HG03558 (cell line): ENCODE data around the gene CCDC90B.
"Not testable (repeated sequence)": the region's sequence is repeated elsewhere in the genome, so short reads cannot be mapped to it uniquely, and the experiment has no call there.

Experiments
- ATAC-seq: cut with Tn5 transposase; IDR thresholded peaks from one replicate; pipeline ENCODE4 v1.9.1; 2021; ENCODE audit warnings: moderate number of reproducible peaks; ENCODE audit not compliant: unreplicated experiment; ENCODE audit errors: extremely low read depth

CCDC90B gene

DNA sequence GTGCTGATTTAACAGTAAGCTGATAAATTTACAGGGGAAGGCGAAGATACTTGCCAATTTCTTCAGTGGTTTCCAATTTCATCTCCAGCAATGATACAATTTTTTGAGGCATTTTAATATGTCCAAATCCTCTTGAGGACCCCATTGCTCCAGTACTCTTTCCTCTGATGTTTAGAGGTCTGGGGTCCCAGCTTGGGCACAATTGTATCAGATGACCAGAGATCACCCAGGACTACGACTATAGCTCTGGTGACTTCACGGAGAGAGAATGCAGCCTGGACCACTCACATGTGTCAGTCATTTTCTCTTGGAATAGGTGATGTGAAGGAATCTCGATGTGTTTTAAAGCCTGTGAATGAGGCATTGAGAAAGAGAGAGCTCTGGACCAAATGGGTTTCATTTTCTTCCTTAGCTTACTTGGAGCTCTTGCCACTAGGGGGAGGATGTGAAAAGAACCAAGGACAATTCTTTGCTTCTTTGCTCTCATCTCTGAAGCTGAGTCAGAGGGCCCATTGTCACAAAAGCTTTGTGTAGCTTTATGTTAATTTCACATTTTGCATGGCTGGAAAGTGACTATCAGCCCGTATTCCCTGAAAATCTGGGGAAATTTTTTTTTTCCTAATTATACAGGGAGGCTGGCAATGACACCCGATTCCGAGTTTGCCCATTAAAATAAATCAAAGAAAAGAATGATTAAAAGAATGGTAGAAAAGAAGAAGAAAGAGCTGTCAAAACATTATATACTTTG lies 6.7 kb upstream of the CCDC90B start:
- ATAC-seq: peak; percentile 55

DNA sequence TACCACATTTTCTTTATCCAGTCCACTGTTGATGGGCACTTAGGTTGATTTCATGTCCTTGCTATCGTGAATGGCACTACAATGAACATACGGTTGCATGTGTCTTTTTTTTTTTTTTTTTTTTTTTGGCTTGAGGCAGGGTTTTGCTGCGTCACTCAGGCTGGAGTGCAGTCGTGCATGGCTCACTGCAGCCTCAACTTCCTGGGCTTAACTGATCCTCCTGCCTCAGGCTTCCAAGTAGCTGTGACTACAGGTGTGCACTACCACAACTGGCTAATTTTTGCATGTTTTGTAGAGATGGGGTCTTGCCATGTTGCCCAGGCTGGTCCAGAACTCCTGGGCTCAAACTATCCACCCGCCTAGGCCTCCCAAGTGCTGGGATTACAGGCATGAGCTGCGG lies 1.5 kb upstream of the CCDC90B start:
- no peak for ATAC-seq

DNA sequence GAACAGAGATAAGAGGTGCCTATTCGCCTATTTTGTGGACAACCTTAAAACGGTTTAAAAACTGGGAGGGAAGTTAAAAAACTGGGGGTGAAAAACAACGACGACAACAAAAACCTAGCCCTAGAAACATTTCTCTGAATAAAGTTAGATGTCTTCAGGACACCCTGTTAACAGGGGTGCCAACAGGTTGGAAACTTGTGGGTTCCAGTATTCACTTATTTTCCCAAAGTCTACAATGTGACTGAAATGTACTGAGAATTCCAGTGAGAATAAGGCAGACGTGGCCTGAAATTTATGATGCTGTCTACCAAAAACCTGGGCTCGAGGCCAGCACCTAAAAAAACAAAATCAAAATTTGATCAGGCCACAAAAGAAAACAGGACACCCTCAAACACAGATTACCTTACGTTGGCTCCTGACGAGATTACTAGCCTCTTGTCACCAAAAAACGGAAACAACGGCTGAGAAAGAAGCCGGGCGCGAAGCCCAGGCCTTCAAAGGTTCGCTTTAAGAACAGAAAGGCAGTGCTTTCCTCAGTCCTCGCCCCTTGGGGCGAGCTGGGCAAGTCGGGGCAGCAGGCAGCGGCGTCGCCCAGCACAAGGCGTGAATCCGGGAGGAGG lies 906 bp downstream of the CCDC90B start:
- peak; percentile 24 for ATAC-seq

DNA sequence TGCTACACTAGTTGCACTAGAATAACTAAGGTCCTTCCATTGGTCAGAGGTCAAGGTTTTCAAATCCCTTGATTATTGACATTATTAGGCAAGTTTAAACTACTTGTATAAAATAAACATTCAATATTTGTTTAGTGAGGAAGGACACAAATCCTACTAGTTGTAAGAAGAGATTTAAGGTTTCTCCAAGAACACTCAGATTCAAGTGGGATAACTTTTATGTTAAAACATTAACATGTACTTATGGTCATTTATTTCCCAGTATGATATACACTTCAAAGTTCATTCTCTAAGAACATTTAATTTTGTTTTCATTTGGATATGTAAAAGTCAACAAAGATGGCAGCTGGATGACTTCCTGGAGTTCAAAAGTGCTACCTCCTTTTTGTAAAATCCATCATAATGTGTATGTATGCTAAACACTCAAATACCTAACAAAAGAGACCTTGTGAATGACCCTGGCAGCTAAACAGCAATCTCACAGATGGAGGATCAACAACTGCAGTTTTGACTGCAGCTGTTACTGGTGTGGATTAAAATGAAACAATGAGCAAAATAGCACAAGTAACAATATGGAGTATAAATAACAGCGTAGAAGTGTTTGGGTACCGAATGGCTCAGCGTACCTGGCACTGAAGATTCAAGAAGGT lies 1.5 kb downstream of the CCDC90B start:
- ATAC-seq: no peak

DNA sequence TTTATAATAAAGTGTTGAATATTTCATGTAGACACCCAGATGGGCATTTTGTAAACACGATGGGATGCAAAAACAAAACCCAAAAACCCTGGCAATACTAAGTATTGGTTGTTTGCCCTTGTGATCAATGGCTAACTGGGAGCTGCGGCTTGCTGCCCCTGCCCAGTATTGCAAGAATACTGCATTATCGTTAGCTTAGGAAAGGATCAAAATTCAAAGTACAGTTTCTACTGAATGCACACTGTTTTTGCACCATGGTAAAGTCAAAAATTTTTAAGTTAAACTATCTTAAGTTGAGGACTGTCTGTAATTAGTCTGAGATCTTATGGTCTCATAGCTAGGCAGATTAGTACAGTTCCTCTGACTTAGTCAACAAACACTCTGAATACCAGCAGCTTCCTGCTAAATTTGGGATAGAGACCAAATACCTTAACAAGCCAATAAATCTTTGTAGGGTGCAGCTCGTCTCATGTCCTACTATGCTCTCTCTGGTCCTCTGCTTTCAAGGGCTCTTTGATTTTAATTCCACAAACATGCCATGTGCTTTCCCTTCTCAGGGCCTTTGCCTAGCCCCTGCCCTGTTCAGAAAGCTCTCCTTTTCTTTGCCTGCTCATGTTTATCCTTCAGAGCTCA lies 4.0 kb downstream of the CCDC90B start:
- no peak for ATAC-seq

DNA sequence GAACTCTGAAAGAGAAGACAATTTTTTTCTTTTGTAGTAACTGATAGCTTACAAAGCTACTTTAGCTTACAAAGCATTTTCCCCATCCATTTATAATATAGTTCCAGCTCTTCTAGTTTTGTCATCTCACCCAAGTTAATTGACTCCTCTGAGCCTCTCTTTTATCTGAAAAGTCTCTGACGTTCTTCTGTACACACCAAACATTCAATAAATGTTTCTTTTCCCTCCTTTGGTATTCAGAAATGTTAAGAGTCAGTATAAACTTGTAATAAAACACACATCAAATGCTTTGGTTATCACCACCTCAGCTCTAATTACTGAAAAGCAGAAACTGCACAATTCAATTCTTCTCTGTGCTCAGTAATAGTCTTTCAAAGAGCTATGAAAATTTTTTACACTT lies 5.9 kb downstream of the CCDC90B start:
- no peak for ATAC-seq

DNA sequence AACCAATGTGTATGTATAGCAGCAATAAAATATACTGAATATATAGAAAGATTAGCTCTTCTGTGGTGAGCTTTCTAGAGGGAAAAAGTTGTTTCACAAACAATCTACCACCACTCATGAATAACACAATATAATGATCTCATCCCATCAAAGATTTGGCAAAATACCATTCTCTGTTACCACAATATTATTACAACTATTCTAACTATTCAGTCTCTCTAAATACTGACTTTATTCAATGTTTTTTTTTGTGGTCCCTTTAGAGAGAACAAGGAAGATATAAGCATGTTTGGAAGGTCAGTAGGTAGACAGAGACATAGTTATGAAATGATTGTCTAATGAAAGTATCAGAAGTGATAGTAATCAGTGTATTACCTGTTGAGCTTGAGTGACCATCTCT lies 7.8 kb downstream of the CCDC90B start:
- no peak for ATAC-seq

DNA sequence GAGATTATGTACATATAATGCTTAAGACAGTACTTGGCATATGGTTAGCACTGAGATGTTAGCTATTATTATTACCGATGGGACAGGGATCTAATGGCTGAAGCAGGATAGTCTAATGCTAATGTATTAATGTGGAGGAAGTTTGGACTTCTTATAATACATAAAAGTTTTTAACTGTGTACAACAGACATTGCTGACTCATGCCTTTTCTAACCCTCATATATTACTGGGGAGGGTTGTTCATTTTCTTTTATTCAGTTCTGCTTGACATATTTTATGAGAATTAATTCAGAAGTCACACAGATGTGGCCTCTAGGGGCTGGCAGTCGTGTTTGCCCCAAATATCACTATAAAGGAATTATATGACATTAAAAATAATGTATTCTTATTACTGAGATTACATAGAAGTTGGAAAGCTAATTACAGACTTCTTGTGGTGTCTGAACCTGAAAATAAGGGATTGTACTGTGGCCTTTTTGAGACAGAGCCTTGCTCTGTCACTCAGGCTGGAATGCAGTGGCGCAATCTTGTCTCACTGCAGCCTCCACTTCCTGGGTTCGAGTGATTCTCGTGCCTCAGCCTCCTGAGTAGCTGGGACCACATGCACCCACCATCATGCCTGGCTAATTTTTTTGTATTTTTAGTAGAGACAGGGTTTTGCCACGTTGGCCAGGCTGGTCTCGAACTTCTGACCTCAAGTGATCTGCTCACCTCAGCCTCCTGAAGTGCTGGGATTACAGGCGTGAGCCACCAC lies 10.1 kb downstream of the CCDC90B start:
- no peak for ATAC-seq

DNA sequence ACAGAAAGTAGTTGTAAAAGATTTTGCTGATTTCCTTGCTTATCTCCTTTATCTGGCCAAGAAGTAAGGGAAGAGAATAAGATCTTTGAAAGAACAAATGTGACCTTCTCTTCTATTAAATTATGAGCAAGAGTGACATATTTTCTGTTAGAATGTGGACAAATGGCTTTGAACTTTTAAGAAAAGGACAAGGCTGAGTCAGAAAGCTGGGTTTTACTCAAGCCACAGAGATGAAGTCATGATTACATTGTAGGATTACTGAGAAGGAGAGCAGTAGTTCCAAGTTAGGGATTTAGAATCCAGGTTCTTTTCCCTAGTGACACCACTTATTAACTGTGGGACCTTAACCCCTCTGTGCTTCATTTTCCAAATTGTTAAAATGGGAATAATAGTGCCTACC lies 13.5 kb downstream of the CCDC90B start:
- ATAC-seq: no peak

DNA sequence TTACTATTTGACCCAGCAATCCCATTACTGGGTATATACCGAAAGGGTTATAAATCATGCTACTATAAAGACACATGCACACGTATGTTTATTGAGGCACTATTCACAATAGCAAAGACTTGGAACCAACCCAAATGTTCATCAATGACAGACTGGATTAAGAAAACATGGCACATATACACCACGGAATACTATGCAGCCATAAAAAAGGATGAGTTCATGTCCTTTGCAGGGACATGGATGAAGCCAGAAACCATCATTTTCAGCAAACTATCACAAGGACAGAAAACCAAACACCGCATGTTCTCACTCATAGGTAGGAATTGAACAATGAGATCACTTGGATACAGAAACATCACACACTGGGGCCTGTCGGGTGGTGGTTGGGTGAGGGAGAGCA lies 14.4 kb downstream of the CCDC90B start:
- ATAC-seq: not testable (repeated sequence)

DNA sequence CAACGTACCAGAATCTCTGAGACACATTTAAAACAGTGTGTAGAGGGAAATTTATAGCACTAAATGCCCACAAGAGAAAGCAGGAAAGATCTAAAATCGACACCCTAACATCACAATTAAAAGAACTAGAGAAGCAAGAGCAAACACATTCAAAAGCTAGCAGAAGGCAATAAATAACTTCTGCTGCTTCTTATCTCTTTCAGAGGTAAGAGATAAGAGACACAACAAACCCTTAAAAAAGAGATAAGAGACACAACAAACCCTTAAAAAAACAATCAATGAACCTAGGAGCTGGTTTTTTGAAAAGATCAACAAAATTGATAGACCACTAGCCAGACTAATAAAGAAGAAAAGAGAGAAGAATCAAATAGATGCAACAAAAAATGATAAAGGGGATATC lies 17.1 kb downstream of the CCDC90B start:
- not testable (repeated sequence) for ATAC-seq

DNA sequence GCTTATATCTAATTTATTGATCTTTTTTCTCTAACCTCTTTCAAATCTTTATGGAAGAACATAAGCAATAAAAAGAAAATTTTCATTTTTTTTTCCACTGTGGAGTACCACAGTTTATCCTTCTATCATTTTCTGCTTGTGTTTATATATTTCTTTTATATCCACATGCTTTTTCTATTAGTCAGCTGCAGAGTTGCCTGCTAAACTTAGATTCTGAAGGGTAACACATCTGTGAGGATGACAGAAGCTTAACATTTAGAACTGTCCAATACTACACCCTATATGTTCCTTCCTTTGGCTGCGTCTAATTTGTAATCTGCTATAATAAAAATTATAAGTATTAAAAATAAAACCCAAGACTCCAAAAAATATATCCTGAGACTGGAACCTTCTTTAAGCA lies 20.8 kb downstream of the CCDC90B start:
- no peak for ATAC-seq

DNA sequence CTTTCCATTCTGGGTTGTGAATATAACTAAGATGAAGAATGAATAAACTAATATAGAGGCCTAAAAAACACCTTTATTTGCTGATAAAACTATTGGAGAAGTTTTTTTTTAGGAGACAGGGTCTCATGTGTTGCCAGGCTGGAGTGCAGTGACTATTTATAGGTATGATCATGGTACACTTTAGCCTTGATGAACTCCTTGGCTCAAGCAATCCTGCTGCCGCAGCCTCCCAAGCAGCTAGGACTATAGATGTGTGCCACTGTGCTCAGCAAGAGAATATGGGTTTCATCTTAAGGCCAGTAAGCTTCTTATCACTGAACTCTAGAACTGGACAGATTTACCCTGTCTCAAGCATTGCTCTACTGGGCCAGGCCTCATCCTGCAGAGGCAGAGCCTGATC lies 26.6 kb downstream of the CCDC90B start:
- no peak for ATAC-seq

DNA sequence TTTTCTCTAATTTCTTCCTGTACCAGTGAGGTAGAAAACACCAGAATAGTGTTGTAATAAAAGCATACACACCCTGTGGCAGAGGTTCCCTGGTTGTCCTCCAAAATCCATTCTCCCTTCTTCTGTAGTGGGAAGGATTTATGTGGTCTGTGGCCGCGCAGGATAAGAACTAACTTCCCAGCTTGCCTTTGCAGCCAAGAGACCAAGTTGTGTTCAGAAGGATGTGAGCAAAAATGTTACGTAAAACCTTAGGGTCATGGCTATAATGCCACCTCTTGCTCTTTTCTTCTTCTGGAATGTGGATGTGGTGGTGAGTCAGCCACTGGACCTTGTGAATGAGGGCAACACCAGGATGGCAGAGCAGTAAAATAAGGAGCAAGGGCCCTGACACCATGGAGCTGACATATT lies 28.4 kb downstream of the CCDC90B start:
- ATAC-seq: no peak

DNA sequence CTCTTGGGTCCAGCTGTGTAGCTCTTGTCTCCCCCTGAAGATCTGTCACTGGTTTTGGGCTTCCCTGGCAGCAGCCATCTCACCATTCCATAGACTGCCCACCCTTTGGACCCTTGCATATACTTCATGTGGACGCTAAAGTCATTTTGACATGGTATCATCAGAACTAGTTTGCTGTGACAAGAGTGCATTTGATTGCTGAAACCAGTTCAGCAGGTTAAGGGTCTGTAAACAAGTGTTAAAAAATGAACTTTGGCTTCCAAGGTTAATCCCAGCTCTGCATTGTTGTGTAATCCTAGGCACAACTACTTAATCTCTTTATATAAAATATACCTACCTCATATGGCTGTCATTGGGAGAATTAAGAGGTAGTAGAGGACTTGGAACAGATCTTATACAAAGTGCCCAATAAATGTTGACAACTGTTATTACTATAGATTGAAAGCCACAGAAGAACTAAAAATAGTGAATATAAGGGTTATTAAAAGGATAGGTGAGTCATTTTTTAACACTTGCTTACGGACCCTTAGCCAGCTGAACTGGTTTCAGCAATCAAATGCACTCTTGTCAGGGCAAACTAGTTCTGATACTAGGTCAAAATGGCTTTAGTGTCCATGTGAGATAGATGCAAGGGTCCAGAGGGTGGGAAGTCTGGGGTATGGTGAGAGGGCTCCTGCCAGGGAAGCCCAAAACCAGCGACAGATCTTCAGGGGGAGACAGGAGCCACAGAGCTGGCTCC lies 29.4 kb downstream of the CCDC90B start:
- no peak for ATAC-seq

DNA sequence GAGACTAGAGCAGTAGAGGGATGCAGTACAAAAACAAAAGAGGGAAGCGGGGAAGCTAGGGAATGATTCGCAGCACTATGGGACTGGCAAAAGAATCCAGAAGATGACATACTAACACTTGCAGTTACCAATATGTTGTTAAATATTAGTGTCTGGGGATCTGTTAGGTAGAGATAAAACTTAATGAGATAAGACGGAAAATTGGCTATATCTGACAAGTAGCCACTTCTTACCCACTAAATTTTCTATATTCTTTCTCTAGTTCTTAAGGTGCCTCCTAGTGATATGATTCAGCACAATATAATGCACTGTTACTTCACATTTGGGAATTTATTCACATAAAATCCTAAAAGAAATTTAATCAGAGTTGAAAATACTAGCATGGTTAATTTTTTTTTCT lies 30.8 kb downstream of the CCDC90B start:
- ATAC-seq: no peak

DNA sequence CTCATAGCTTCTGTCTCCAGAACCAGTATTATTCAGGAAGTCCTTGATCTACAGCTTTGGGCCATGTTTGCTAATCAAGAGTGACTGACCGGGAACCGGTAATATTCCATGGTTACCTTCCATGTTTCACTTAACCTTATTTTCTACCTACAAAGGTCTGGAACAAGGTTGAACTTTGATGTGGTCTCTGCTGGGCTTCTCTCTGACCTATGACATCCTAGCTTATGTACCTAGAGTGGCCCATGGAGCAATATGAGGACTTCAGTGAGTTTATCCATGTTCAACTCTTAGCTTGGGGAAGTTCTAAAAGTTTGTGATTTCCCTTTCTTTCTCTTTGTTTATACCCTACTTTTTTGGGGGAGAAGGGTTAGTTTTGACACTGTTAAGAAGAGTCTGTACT lies 33.2 kb downstream of the CCDC90B start:
- no peak for ATAC-seq

DNA sequence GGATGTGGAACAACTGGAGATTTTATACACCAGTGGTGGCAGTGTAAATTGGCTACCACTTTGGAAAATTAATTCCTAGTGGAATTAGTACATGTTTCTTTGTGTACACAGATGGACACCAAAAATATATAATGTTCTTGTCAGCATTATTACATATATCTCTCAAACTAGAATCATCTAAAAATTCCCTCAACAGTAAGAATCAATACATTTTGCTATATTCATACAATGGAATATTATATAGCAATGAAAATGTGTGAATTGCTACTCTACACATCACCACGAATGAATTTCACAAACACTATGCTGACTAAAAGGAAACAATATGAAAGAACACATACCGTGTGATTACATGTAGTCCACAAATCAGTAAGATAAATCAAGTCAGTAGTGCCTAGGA lies 33.9 kb downstream of the CCDC90B start:
- ATAC-seq: no peak

DNA sequence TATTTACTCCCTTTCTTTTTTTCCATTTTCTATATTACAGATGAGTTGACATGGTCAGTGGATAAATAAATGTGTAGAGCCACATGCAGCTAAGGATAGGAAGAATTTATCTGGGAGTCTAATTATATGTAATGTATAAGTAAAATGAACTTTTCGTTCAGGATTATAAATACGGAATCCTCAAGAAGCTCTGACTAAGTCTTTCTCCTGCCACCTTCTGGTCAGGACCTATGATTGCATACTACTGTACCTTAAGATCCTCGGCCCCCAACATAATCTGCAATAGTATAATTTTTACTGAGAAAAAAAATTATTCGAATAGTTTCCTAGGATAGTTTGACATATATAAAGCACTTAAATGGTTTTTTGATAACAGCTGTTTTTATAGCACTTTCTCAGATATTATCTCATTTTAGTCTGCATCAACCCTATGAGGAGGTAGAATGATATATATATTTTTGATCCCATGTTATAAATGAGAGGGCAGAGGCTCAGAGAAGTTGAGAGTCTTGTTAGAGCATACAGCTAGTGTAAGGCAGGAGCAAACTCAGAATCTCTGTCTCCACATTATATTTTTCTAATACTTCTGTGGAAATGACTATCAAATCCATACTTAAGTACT lies 36.1 kb downstream of the CCDC90B start:
- peak; percentile 79 for ATAC-seq
